HG03460 (cell line): ENCODE results near the gene C4BPA.

Experiments used
- ATAC-seq: cut with Tn5 transposase; IDR thresholded peaks from one replicate; pipeline ENCODE4 v1.9.1; 2021; ENCODE audit not compliant: unreplicated experiment

Gene C4BPA

GRCh38 chr1:207179036-207179435 lies 75.0 kb downstream of the C4BPA start:
- ATAC-seq, result no peak

- ATAC-seq, result no peak
These were observed 77.8 kb downstream of the C4BPA start for GRCh38 chr1:207181847-207182246.

DNA sequence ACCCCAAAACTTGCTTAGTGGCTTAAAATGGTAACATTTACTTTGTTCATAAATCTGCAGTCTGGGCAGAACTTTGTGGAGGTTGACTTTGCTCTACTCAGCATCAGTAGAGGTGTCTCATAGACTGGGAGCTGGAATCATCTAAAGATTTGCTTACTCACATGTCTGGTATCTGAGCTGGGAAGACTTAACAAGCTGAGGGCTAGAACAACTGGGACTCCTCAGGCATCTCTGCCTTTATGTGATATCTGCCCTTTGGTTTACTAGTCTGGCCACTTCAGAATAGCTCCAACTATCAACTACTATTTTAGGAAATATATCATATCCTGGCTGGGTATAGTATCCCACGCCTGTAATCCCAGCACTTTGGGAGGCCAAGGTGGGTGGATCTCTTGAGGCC lies 82.5 kb downstream of the C4BPA start:
- ATAC-seq, result no peak

DNA sequence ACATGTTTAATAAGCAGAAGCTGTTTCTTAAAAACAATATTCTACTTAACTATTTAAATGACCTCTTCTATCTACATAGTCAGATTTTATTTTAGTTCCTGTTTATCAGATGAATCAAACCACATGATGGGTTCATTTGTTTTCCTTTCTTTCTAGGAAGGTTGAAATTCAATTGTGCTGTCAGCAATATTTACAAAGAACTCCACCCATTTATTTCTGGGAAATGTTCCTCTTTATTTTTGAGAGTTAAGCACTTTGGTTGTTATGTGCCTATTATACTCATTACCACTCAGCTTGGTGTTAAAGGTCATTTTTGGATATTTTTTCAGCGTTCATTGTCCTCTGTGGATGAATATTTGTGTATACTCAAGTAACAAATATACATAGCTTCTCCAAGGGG lies 84.9 kb downstream of the C4BPA start:
- no peak for ATAC-seq

GRCh38 chr1:207191061-207191460 lies 87.0 kb downstream of the C4BPA start:
- no peak for ATAC-seq

DNA sequence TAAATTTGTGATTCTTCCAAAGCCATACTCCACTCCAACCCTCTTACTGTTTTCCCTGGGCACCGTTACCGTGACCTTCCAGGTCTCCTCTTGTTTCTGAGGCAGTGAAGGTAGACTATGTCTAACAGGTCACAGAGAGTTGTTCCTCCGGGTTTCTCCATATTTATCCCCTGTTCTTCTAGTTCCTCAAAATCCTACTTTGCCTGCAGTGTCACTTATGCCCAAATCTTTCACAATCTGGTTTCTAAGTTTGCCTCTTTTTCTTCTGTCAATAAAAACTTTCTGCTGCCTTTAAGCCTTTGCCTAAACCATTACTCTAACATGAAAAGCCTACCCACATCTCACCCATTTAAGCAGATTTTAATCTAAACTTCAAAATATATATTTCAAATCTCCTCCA lies 87.7 kb downstream of the C4BPA start:
- no peak for ATAC-seq

- no peak for ATAC-seq
These were observed 90.2 kb downstream of the C4BPA start for GRCh38 chr1:207194197-207194596.
